Muscle layer of colon (tissue), 2 donors: ENCODE measurements around the gene NAGPA.

Experiments used
- H3K27ac ChIP-seq: one replicate; pipeline ENCODE4 v1.7.0; 2013; ENCODE audit warnings: low read depth, mild to moderate bottlenecking, low read length, moderate library complexity
- H3K27me3 ChIP-seq, 2 donors: one replicate each; pipeline ENCODE4 v1.7.0; 2013; ENCODE audit warnings: low read length in 2 of 2, mild to moderate bottlenecking in 2 of 2; ENCODE audit not compliant: insufficient read depth in 2 of 2, control insufficient read depth in 1 of 2
- H3K36me3 ChIP-seq: one replicate; pipeline ENCODE4 v1.7.0; 2013; ENCODE audit warnings: mild to moderate bottlenecking, low read length; ENCODE audit not compliant: insufficient read depth
- H3K4me1 ChIP-seq: one replicate; pipeline ENCODE4 v1.7.0; 2013; ENCODE audit warnings: mild to moderate bottlenecking, low read length; ENCODE audit not compliant: insufficient read depth
- H3K4me3 ChIP-seq, 2 donors: one replicate each; pipeline ENCODE4 v1.7.0; 2013; ENCODE audit warnings: low read length in 2 of 2, low read depth in 1 of 2, mild to moderate bottlenecking in 1 of 2, moderate library complexity in 1 of 2
- H3K9ac ChIP-seq: one replicate; pipeline ENCODE4 v1.7.0; 2013; ENCODE audit warnings: low read length
- H3K9me3 ChIP-seq: one replicate; pipeline ENCODE4 v1.7.0; 2013; ENCODE audit warnings: mild to moderate bottlenecking, low read length
- donor health status: abdominal sarcoma.
- donor health status: Adenocarcinoma of cecum.

NAGPA gene

DNA sequence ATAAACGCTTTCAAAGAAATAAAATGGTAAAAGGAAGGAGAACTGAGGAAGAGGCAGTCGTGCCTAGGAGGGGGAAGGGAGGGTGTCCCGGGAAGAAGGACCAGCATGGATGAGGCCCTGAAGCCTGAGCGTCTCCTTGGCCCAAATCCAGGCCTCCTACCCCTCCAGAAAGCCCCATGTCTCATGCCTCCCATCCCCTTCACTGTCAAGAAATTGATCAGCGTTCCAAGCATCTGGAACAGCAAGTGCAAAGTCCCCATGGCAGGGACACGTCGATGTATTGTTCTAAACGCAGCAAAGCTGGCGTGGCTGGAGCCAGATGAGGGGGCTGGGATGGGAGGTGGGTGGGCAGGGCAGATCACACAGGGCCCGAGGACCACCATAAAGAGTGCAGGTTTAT lies 53.0 kb downstream of the NAGPA start:
- Histone ChIP-seq H3K9me3 (peaks cover 6% of the 10 kb centered on the region), H3K9ac (no peak overlapping the region), H3K4me1 (no peaks in the 10 kb centered on the region), H3K27ac (no peak overlapping the region), H3K27me3 (no peaks in the 10 kb centered on the region), H3K36me3 (no peaks in the 10 kb centered on the region), H3K4me3 (no peak overlapping the region)

DNA sequence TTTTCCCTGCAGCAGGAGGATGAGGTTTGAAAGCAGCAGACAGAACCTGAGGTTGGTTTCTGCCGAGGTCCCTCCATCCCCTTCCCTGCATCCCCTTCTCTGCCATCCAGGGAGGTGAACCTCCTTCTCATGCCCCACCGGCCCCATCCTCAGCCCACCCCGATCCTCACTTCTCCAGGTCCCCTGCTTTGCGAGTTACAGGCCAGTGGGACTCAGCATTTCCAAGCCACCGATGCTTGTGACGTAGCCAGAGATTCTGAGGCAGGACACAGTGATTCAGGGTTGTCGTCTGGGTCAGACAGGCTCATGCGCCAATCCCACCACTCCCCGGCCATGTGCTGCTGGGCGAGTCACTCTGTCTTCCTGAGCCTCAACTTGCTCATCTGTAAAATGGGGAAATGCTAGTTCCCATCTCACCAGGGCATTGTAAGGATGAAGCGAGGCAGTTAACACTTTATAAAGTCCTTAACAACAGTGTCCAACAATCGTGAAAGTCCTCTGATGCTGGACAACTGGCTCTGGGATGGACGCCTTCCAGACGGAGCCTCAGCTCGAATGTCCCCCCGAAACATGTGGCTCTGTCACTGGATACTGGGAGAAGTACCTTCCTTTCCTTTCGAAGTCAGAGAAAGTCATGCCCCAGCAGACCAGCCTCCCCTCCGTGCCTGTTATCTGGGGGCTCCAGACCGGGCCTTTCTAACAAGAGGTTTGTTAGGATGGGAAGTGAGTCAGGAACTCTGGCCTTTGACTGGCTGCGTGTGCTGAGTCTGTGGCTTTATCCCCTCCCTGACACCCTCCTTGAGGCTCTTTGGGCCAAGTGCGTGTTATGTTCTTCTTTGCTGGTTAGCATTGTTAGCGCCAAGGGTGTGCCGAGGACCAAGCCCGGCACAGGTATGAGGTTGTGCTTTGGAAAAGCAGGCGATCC lies 53.7 kb downstream of the NAGPA start:
- H3K9ac ChIP-seq, result no peak overlapping the region

DNA sequence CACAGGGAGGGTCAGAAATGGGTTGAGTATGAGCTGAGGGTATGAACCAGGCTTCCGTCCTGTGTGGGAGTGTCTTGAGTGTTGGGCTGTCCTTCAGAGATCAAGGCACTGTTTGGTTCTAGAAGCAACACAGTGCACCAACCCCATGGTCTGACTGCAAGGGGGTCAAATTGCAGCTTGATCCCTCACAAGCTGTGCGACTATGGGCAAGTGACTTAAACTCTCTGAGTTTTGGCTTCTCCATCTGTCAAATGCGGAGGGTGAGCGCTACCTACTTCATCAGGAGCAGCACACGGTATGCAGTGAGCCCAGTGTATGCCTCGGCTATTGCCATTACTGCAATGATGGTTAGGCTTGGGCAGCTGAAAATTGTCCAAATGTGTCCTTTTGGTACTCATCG lies 54.6 kb downstream of the NAGPA start:
- Histone ChIP-seq H3K4me3 (no peak overlapping the region), H3K27ac (no peak overlapping the region), H3K9ac (no peak overlapping the region), H3K27me3 (no peaks in the 10 kb centered on the region), H3K9me3 (peaks cover under 1% of the 10 kb centered on the region), H3K36me3 (no peaks in the 10 kb centered on the region), H3K4me1 (no peaks in the 10 kb centered on the region)

More for the DNA sequence above, 53.7 kb downstream of the NAGPA start:
- no peak overlapping the region for H3K4me3 ChIP-seq
- H3K36me3 ChIP-seq, result no peaks in the 10 kb centered on the region
- H3K27ac ChIP-seq, result no peak overlapping the region
- H3K27me3 ChIP-seq, result no peaks in the 10 kb centered on the region
- peaks cover 6% of the 10 kb centered on the region for H3K9me3 ChIP-seq
- H3K4me1 ChIP-seq, result no peaks in the 10 kb centered on the region

DNA sequence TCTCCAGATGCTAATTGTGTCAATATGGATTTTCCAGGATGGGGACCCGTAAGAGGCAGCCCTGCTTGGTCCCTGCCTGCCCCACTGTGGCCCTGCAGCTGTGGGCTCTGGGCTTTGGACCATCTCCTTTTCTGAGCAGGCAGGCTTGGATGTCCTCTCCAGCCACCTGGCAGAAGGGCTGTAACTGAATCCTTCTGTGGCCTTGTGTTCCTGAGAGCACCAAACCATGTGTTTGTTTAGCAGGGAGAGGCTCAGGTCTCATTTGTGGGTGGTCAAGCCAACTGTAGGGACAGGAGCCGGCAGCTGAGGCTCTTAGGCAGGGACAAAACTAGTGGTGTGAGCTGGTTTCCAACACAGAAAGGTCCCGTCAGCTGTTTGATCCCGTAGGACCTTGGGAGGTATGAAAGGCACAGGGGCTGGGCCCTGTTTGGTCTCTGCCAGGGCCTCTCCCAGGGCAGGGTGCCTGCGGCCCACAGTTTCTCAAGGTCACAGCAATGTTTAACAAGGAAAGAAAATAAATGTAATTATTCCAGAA lies 57.1 kb downstream of the NAGPA start:
- no peak overlapping the region for H3K9ac ChIP-seq

DNA sequence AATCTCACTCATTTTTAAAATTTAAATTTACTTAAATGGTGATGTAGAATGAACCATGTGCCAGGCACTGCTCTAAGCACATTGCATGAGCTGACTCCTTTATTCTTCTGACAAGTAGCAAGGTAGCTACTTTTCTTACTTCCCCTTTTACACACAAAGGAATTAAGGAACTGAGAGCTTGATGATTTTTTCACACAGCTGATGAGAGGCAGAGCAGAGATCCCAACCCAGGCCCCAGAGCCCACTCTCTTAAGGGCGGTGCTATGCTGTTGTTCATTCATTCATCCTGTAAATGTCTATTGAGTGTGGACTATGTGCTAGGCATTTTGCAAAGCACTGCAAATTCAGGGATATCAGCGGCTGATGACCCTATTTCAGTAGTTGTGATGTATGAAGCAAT lies 57.7 kb downstream of the NAGPA start:
- no peaks in the 10 kb centered on the region for H3K9me3 ChIP-seq
- no peaks in the 10 kb centered on the region for H3K36me3 ChIP-seq
- no peak overlapping the region for H3K4me3 ChIP-seq
- no peaks in the 10 kb centered on the region for H3K4me1 ChIP-seq
- H3K27ac ChIP-seq, result no peak overlapping the region
- H3K27me3 ChIP-seq, result no peaks in the 10 kb centered on the region
- H3K9ac ChIP-seq, result no peak overlapping the region

More for the DNA sequence above, 57.1 kb downstream of the NAGPA start:
- Histone ChIP-seq H3K9me3 (no peaks in the 10 kb centered on the region), H3K27me3 (no peaks in the 10 kb centered on the region), H3K4me3 (no peak overlapping the region), H3K4me1 (no peaks in the 10 kb centered on the region), H3K27ac (no peak overlapping the region), H3K36me3 (no peaks in the 10 kb centered on the region)
